GM18909 (cell line): ENCODE data around the gene MRPS15.
A peak's percentile ranks its signal among the peaks of the same experiment; 100 is the strongest.

Source experiments
- ATAC-seq: cut with Tn5 transposase; IDR thresholded peaks from one replicate; pipeline ENCODE4 v1.9.1; 2021; ENCODE audit warnings: mild to moderate bottlenecking; ENCODE audit not compliant: unreplicated experiment, poor library complexity

MRPS15 gene

GRCh38 chr1:36464605-36465393, 615 bp upstream of the MRPS15 start:
- peak; percentile 37 for ATAC-seq

DNA sequence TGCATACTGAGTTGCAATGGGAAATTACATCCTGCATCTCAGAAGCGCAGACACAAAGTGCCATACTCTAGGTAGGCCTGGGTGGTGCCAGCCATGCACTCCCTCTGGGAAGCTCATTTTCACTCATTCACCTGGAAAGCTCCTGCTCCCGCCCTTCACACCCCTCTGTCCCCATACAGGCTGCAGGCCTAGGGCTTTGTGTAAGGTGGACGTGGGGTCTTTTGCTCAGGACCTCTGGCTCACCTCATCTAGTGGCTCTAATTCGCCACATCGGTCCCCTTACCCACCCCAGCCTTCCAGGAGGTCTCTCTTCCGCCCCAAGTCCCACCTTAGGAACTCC, 751 bp downstream of the MRPS15 start:
- ATAC-seq = peak; percentile 9

GRCh38 chr1:36458910-36459309, 5.3 kb downstream of the MRPS15 start:
- ATAC-seq = no peak

DNA sequence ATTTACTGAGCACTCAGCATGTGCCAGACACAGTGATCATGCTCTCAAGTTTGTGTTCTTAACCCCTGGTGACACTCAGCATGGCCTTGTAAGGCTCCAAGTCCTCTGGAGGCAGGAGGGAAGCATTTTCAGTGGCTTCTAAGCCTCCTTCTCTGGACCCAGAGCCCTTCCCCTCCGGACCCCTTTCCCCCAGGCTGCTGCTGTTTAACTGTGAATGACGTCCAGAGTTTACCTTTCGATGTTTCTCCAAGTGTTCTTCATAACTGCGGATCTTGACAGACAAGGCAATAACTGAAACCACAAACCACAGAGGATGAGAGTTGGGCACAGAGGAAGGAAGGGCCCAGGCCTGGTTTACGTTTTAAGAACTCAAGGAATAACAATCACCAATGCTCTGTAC, 6.5 kb downstream of the MRPS15 start:
- ATAC-seq = no peak

- no peak for ATAC-seq
Measured at GRCh38 chr1:36456391-36456928, 7.7 kb downstream of the MRPS15 start.

DNA sequence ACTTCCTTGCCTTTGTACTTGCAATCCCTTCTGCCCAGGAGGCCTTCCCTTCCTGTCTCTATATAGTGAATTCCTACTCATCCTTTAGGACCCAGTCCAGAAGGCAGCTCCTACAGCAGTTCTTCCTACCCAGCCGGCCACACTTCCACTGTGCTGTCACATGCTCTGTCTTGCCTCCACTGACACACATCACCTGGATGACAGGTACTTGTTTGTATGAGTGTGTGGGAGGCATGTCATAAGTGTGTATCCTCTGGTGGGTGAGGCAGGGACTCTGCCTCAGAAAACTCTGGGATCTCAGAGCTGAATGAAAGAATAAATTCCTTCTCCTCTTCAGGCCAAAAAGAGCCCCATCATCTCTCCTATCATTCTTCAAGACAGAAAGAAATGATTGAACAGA, 8.8 kb downstream of the MRPS15 start:
- no peak for ATAC-seq

DNA sequence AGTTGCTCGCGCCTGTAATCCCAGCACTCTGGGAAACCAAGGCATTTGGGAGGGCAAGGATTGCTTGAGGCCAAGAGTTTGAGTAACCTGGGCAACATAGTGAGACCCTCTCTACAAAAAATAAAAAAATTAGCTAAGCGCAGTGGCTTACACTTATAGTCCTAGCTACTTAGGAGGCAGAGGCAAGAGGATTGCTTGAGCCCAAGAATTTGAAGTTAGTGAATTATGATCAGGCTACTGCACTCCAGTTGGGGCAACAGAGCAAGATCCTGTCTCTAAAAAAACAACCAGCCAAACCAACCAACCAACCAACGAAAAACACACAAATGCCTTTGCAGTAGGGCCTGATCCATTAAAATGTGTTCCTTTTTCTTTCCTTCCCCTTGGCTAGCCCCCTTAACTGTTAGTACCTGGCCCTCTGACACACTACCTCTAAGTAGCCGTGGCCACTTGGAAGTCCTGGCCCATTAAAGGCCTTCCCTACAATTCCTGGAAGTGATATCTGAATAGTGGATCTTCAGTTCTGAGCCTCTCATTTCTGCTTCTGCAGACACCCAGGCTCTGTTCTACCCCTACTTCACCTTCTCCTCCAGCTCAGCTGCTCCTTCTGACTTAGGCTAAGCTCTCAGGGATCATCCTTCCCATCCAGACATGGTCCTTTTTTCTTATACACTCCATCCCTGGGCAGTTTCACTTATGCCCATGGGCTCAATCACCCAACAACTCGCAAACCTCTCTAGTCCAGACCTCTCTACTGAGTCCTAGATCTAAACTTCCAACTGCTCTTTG, 10.4 kb downstream of the MRPS15 start:
- ATAC-seq = no peak

DNA sequence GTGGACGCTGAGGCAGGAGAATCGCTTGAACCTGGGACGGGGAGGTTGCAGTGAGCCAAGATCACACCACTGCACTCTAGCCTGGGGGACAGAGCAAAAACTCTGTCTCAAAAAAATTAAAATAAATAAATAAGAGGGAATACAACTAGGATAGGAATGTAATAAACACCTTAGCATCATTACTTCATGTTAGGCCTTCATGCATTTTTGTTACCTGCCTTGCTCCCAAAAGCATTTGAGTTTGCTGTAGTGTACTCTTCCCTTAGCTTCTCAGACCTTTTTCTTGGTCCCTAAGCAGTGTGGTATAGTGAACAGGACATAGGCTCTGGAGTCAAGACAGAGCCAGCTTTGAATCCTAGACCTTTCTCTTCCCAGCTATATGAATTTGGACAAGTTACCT, 11.1 kb downstream of the MRPS15 start:
- ATAC-seq = no peak

- ATAC-seq = no peak
Measured at GRCh38 chr1:36450919-36451305, 13.3 kb downstream of the MRPS15 start.

GRCh38 chr1:36450270-36450918, 13.8 kb downstream of the MRPS15 start, which contains the start of gene OSCP1:
Gene OSCP1 (minus strand): TSS chr1:36450451. CDS start chr1:36450369, 82 bp downstream.
- ATAC-seq = peak; percentile 96

DNA sequence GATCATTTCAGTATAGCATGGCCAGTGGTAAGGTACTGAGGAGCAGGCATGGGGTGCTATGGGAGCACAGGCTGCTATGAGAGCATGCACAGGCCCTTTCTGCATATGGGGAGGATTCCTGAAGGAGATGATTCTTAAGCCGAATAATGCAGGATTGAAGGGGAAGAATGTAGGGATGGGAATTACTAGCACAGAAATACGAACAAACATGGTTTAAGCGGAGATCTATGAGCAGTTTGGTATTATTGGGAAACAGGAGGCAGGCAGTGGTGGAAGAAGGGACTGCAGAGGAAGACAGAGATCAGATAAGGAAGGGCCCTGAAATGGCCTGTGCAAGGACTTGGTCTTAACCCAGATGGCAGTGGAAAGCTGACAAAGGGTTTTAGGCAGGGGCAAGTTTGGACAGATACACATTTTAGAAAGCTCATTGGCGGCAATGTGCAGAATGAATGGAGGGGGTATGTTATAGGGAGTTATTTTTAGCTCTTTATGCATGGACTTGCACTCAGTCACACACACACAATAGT, 15.6 kb downstream of the MRPS15 start:
- no peak for ATAC-seq

GRCh38 chr1:36447450-36447849, 16.7 kb downstream of the MRPS15 start:
- ATAC-seq = no peak

DNA sequence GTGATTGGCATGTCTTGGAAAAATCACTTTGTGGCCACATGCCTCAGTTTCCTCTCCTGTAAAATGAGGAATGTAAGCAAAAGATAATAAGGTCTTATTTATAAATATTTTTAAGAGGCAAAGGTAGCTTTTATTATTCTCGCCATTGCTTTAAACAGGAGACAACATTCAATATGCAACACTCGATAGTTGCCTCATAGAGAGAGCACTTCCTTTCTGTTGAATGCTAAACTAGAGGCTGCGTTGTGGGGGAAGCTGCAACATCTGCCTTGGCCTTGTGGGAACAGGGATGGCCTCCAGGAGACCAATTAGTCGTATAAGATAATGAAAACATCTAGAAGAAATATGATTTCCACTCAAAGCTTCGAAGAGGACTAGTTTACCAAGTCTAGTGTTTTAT, 17.4 kb downstream of the MRPS15 start:
- ATAC-seq = no peak

GRCh38 chr1:36446271-36446670, 17.9 kb downstream of the MRPS15 start:
- no peak for ATAC-seq

DNA sequence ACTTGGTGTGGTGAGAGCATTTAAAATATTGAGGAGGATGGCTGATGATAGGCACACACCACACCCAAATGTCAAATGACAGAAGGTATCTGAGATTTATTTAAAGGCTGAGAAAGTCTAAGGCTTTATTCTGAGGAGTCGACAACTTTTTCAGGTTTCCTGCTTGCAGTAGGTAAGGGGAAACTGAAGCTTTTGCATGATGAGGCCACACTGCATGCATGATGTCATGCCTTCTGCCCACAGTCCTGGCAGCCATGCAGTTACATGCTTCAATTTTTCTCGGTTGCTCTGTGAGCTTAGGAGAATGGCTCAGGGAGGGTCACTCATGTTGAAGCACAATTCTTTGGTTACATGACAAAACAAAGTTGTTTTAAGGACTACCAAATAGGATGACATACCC, 20.9 kb downstream of the MRPS15 start:
- ATAC-seq = no peak

DNA sequence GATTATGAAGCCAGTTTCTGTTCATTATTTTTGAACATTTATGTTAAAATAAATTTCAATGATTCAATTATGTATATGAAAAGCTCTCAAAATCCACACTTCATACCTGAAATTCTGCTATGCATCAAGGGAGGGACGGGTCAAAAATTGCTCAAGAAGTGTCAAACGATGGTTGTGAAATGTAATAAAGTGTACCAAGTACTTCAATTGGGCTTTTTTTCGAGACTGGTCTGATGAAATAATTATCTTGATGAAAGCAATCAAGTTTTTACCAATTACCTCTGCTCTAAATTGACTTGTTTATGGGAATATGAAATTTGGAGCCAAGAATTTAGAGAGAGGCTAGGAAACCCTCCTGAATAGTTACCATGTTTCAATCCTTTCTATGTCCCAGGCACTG, 21.8 kb downstream of the MRPS15 start:
- no peak for ATAC-seq

GRCh38 chr1:36440646-36441045, 23.5 kb downstream of the MRPS15 start:
- no peak for ATAC-seq

DNA sequence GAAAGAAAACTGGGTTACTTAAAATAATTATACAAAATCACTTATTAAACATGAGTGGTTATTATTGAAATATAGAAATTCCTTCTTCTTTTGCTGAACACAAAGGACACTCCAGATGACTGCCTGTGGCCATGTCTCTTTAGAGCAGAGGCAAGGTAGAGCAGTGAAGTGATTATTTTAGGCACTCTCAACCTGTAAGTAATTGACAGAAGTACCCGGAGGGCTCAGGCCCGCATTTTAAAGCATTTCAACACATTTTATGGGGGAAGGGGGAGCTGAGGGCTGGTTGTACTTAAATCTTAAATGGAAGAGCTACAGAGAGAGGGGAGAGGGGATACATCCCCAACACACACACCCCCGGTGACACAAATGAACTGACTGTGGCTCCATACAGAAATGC, 24.1 kb downstream of the MRPS15 start:
- ATAC-seq = no peak

- no peak for ATAC-seq
Measured at GRCh38 chr1:36438715-36439114, 25.5 kb downstream of the MRPS15 start.

DNA sequence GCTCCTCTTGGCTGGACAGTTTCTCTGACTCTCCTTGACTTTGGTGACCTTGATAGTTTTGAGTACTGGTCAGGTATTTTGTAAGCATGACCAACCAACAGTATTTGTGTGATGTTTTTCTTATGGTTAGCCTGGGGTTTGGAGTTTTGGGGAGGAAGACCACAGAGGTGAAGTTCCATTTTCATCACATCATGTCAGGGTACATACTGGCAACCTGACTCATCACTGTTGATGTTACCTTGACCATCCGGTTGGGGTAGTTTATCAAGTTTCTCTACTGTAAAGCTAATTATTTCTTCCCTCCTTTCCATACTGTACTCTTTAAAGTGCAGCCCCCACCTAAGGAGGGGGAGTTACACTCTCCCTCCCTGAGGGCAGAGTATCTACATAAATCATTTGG, 27.4 kb downstream of the MRPS15 start:
- no peak for ATAC-seq

DNA sequence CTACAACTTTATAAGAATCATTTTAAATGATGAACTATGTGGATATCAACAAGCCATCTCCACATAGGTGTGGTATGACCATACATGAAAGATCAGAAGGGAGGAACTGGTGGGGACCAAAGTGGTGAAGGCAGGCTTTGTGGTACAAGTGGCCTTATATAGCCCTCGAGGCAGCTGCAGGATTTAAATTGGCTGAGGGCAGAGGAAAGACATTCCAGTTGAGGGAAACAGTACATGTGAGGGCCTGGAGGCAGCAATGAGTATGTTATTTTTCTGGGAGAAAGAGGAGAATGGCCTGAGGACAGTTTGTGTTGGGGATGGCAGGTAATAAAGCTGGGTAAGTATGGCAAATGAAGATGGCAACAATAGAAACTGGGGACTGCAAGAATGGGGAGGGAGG, 31.1 kb downstream of the MRPS15 start:
- no peak for ATAC-seq
